Activated T-helper 2 cell treated with anti-CD3 and anti-CD28 coated beads, Interferon-gamma antibody, Interleukin-2, Interleukin-4, amounts not matched to agents 10 μg/mL and 5 μg/mL and 100 μg/mL, durations not matched to agents 14 hours and 24 hours and 36 hours (primary cell): ENCODE measurements around the gene ANKRD66. TPM values are rescaled to one million over a fixed set of nuclear protein-coding genes. Genes with fewer than 3 reads are reported as not detected.
"Not testable (repeated sequence)": the region's sequence is repeated elsewhere in the genome, so short reads cannot be mapped to it uniquely, and the experiment has no call there.

ENCODE experiments used
- DNase-seq: peaks from one replicate; pipeline ENCODE4 v3.0.0; 2021; ENCODE audit warnings: low spot score
- H3K27ac Mint-ChIP-seq: one replicate; pipeline ENCODE4 v1.8.0; 2021; ENCODE audit warnings: mixed read lengths
- H3K27me3 Mint-ChIP-seq: one replicate; pipeline ENCODE4 v1.8.0; 2021; ENCODE audit warnings: low read depth, mixed read lengths
- H3K36me3 Mint-ChIP-seq: one replicate; pipeline ENCODE4 v1.8.0; 2021; ENCODE audit warnings: low read depth, mixed read lengths
- H3K4me1 Mint-ChIP-seq: one replicate; pipeline ENCODE4 v1.8.0; 2021; ENCODE audit warnings: low read depth, mixed read lengths
- H3K4me3 Mint-ChIP-seq: one replicate; pipeline ENCODE4 v1.8.0; 2021; ENCODE audit warnings: low read depth, mild to moderate bottlenecking, moderate library complexity, mixed read lengths
- H3K9me3 Mint-ChIP-seq: one replicate; pipeline ENCODE4 v1.8.0; 2021; ENCODE audit warnings: mixed read lengths
- intact Hi-C: fragments of 100-400 bp; cut with micrococcal nuclease; formaldehyde crosslinking; loops from one replicate; pipeline ENCODE4 v1.15.1; 2023
- total RNA-seq: library from RNA; stranded (reverse); gene quantifications from 2 replicates; pipeline ENCODE4 v1.2.3, GENCODE V29; 2022

The ANKRD66 gene
- total RNA-seq, 1 donor from 2014 or later: not detected

DNA sequence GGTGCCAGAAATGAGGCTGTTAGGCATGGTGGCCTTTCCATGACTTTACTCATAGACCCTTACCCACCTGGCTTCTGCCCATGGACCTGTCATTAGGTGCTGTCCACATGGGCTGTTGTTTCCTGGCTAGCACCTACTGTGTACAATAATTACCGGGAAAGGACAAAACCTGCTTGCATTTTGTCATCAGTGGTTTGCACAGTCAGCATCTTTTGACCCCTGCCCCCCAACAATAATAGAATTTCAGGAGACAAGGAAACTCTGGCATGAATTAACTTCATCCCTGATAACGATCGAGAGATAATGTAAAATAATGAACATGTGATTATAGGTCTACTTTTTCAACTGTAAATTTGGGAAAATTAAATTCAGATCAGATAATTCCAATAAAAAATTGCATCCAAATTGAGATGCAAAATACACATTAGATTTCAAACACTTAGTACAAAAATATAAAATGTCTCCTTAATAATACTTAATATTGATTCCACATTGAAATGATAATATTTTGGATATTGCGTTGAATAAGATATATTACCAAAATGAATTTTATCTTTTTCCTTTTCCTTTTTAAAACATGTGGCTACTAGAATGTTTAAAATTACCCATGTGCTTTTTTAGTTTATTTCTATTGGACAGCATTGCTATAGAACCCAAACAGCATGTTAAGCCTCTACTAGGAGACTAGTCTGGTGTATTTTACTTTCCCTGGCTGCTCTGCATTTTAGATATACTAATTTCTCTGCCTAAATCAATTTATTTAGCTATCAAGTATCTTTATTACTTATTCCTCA lies 12.4 kb downstream of the ANKRD66 start:
- intact Hi-C loops: no loop called here
- Mint-ChIP-seq H3K27ac (no peak overlapping the region), H3K4me1 (no peaks in the 10 kb centered on the region), H3K4me3 (no peak overlapping the region), H3K27me3 (no peaks in the 10 kb centered on the region), H3K9me3 (no peaks in the 10 kb centered on the region), H3K36me3 (no peaks in the 10 kb centered on the region)
- DNase-seq: no peak

DNA sequence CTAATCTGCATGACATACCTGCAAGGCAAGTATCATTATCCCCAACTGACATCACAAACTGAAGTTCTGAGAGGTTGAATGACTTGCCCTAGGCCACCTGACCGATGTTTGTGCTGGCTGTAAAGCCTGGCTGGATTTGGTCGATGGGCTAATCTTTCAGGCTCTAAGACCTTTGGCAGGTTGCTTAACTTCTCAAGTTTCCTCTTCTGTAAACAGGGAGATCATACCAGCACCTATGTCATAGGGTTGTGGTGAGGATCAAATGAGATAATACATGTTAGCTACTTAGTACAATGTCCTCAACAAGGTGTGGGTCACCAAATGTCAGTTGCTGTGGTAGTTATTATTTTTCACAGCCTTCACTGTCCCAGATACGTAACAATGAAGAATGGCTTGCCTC lies 14.2 kb downstream of the ANKRD66 start:
- Mint-ChIP-seq H3K4me1 (no peaks in the 10 kb centered on the region), H3K9me3 (no peaks in the 10 kb centered on the region), H3K27ac (no peak overlapping the region), H3K36me3 (no peaks in the 10 kb centered on the region), H3K4me3 (no peak overlapping the region), H3K27me3 (peaks cover 2% of the 10 kb centered on the region)
- intact Hi-C loops: no loop called here
- DNase-seq: no peak

DNA sequence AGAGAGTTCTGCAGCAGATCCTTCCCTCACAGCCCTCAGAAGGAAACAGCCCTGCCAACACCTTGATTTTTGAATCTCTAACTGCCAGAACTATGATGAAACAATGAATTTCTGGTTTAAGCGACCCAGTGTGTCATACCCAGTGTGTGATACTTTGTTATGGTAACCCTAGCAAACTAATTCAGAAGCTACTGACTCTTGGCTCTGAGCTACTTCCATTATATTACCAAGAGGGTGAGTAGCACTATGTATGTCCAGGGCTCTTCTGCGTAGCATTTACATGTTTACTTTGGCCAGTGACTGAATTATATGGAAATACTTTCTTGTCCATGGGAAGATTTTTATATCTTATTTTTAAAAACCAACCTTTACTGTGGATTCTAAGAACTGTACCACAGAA lies 16.7 kb downstream of the ANKRD66 start:
- intact Hi-C loops: no loop called here
- Mint-ChIP-seq H3K4me3 (no peak overlapping the region), H3K9me3 (no peaks in the 10 kb centered on the region), H3K36me3 (no peaks in the 10 kb centered on the region), H3K4me1 (no peaks in the 10 kb centered on the region), H3K27me3 (peaks cover 6% of the 10 kb centered on the region), H3K27ac (no peak overlapping the region)
- no peak for DNase-seq

DNA sequence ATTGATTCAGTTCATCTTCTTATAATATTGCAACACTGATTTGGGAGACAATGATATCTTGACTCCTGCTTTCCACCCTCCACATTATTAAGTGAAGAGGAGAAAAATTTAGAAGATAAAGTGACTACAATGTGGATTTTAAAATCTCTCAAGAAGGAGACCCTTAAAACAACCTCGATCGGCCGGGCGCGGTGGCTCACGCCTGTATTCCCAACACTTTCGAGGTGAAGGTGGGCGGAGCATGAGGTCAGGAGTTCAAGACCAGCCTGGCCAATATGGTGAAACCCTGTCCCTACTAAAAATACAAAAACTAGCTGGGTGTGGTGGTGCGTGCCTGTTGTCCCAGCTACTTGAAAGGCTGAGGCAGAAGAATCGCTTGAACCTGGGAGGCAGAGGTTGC lies 17.5 kb downstream of the ANKRD66 start:
- H3K4me1 Mint-ChIP-seq, DNase-seq, H3K27me3 Mint-ChIP-seq, H3K27ac Mint-ChIP-seq, H3K4me3 Mint-ChIP-seq, H3K36me3 Mint-ChIP-seq, intact Hi-C loops, H3K9me3 Mint-ChIP-seq: not testable (repeated sequence)

DNA sequence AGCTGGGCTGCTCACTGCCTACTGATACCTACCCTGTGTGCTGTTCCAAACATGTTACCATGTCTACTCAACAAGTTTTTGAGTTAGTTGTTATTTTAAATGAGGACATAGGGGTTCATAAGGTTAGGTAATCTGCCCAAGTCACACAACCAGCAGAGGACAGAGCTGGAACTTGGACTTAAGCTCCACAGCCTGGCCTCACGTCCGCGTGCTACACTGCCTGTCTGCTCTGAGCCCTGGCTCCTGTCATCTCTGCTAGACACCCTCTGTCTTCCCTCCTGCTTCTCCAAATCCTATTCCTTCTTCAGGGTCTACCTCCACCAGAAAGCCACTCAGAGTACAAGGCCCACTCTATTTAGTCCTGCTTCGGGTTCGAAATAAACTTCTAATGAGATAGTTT lies 18.2 kb downstream of the ANKRD66 start:
- Mint-ChIP-seq H3K36me3 (no peaks in the 10 kb centered on the region), H3K9me3 (no peaks in the 10 kb centered on the region), H3K4me1 (no peaks in the 10 kb centered on the region), H3K4me3 (no peak overlapping the region), H3K27ac (no peak overlapping the region), H3K27me3 (peaks cover 6% of the 10 kb centered on the region)
- intact Hi-C loops: no loop called here
- no peak for DNase-seq

DNA sequence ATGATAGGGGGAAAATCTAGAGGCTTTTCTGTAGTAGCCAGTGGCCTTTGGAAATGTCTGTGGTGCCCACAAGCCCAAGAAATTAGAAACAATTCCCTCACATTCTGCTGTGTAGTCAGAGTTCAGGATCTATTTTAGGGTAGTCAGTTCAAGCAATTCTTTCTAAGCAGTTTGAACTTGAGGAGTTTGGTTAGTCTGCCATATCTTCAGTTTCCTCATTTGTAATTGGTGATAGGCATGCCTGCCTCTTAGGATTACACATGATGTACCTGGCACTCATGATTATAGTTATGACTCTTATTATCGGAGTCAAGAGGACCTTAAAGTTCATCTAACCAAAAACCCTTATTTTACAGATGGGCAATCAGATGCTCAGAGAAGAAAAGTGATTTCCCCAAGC lies 25.3 kb downstream of the ANKRD66 start:
- intact Hi-C loops: no loop called here
- no peak for DNase-seq
- no peaks in the 10 kb centered on the region for H3K9me3 Mint-ChIP-seq
- no peaks in the 10 kb centered on the region for H3K36me3 Mint-ChIP-seq
- no peak overlapping the region for H3K4me3 Mint-ChIP-seq
- no peak overlapping the region for H3K27ac Mint-ChIP-seq
- H3K27me3 Mint-ChIP-seq: peaks cover 4% of the 10 kb centered on the region
- no peaks in the 10 kb centered on the region for H3K4me1 Mint-ChIP-seq

DNA sequence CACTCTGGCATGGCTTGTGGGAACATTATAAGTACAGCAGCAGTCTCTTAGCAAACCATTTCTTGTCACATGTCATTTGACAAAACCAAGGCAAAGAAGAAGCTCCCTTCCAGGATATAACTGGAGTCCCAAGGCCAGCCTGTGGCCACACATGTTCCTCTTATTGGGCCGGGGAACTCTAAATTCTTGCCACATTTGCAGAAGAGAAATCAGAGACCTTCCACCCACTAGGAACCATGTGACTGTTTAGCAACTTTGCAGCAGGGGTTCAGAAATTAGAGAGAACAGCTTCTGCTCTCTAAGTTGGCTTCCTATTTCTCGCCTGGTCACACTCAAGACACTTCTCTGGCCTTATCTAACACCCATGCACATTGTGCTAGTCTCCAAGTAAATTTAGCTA lies 26.0 kb downstream of the ANKRD66 start:
- Mint-ChIP-seq H3K27me3 (peaks cover 1% of the 10 kb centered on the region), H3K36me3 (no peaks in the 10 kb centered on the region), H3K4me1 (no peaks in the 10 kb centered on the region), H3K4me3 (no peak overlapping the region), H3K9me3 (no peaks in the 10 kb centered on the region), H3K27ac (no peak overlapping the region)
- intact Hi-C loops: no loop called here
- no peak for DNase-seq

DNA sequence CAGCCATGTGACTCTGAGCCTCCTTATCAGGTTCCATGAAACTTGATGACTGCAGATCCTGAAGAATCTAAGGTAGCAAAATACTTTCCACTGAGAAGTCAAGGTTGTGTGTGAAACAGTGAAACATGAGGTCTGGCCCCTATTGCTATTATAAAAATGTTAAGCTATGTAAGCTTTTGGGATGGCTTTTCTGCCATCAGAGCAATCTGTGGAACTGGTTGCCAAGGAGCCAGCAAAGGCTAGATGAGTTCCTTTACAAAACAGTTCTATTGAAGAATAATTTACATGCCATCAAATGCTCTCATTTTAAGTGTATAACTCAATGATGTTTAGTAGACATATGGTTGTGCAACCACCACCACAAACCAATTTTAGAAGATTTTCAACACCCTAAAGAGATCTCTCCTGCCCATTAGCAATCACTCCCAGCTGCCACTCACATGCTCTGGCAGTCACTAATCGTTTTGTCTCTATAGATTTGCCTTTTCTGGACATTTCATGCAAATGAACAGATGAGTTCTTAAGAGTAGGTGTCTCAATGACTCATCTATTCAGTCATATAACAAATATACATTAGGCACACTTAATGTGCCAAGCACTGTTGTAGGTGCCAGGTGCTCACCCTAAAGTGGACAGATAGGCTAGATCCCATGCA lies 26.6 kb downstream of the ANKRD66 start:
- Mint-ChIP-seq H3K4me3 (no peak overlapping the region), H3K27ac (no peak overlapping the region), H3K27me3 (no peaks in the 10 kb centered on the region), H3K9me3 (no peaks in the 10 kb centered on the region), H3K36me3 (no peaks in the 10 kb centered on the region), H3K4me1 (no peaks in the 10 kb centered on the region)
- DNase-seq: no peak
- intact Hi-C loops: no loop called here

DNA sequence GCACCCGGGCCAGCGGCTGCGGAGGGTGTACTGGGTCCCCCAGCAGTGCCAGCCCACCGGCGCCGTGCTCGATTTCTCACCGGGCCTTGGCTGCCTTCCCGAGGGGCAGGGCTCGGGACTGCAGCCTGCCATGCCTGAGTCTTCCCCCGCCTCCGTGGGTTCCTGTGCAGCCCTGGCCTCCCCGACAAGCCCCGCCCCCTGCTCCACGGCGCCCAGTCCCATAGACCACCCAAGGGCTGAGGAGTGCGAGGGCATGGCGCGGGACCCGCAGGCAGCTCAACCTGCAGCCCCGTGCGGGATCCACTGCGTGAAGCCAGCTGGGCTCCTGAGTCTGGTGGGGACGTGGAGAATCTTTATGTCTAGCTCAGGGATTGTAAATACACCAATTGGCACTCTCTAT lies 28.0 kb downstream of the ANKRD66 start:
- H3K27ac Mint-ChIP-seq, DNase-seq, H3K36me3 Mint-ChIP-seq, intact Hi-C loops, H3K4me3 Mint-ChIP-seq, H3K27me3 Mint-ChIP-seq, H3K9me3 Mint-ChIP-seq, H3K4me1 Mint-ChIP-seq: not testable (repeated sequence)

DNA sequence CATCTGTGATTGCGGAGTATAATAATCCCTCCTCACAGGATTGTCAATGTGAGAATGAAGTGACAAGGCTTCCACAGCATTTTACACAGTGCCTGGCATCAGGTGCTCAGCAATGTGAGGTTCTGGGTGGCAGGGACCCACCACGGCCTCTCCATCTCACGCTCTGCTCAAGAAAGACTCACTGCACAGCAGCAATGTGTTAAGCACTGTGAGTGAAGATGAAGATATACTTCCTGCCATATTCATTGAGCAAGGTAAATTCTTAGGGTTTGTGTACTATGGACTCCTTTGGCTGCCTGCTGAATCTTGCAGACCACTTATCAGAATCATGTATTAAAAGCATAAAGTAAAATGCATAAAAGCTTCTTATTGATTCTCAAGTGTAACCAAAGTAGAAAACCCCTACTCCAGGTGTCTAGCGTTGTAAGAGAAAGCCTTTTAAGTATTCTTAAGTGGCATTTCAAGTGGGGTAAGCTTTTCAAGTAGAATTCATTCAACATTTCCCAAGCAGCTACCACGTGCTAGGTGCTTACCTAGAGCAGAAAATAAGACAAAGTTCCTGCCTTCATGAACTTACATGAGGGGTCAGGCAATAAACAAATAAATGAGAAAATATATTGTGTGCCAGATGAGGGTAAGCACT lies 29.5 kb downstream of the ANKRD66 start:
- H3K4me3 Mint-ChIP-seq: no peak overlapping the region
- DNase-seq: no peak
- no peaks in the 10 kb centered on the region for H3K27me3 Mint-ChIP-seq
- H3K36me3 Mint-ChIP-seq: no peaks in the 10 kb centered on the region
- intact Hi-C loops: no loop called here
- H3K9me3 Mint-ChIP-seq: no peaks in the 10 kb centered on the region
- no peak overlapping the region for H3K27ac Mint-ChIP-seq
- no peaks in the 10 kb centered on the region for H3K4me1 Mint-ChIP-seq

DNA sequence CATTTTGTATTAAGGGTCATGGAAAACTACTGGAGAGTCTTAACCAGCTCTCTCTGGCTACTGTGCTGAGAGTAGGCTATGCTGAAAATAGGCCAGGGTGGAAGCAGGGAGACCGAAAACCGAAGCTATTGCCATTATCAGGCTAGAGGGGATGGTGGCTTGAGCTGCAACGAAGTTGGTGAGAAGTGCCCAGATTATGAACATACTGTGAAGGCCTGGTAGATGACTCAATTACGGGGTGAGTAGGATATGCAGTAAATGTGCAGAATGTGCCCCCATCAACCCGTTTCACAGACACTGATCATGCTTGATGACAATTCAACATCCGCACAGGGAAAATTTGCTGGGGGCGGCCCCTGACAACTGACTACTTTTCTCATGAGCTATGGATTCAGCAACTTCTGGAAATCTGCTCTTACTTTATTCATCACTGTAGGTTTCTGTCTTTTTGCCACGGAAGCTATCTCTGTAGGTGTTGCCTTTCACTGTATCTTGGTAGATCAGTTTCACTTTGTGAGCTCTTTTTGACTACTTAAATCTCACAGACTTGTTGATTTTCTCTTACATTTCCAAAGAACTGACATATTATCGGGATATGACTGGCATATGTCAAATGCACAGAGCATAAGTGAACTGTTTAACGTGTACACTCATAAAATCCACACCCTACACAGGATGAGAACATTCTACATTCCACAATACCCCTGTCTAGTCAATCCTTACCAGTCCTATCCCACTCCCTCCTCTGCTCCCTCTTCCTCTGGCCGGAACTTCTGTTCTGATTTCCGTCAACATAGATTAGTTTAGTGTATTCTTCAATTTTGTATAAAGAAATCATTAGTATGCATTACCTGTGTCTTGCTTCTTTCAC lies 31.0 kb downstream of the ANKRD66 start:
- Mint-ChIP-seq H3K36me3 (no peaks in the 10 kb centered on the region), H3K4me3 (no peak overlapping the region), H3K4me1 (no peaks in the 10 kb centered on the region), H3K27me3 (no peaks in the 10 kb centered on the region), H3K27ac (no peak overlapping the region), H3K9me3 (no peaks in the 10 kb centered on the region)
- intact Hi-C loops: no loop called here
- no peak for DNase-seq

DNA sequence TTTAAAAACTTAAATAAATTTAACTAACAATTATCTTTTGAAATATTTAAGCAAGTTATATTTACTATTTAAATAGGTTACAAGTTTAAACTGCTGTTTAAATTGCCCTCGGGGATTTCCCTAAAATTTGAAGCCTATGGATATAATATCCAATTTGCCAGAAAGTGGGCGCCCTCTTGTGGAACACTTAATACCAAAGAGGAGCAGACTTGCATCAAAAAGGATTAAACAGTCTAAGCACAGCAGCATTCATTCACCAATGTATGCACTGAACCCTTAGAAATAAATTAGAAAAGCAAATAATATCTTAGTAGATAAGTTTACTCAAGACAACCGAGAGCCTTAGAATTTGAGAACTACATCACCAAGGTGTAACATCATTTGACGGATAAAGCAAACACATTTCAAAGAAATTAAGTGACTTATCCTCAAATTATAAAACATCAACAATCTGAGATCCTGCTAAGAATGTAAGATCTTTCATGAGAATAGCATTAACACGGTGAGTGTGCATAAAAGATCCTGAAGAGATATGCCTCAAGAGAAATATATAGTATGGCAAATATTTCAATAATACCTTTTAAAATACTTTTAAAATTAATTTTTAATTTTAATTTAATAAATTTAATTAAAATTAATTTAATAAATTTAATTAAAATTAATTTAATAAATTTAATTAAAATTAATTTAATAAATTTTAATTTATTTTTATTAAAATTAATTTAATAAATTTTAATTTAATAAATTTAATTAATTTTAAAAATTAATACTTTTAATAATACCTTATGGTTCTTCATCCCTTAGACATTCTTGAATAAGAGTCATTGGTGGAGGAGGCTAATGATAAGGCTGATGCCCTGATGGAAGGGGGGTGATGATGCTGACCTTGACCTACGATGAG lies 35.0 kb downstream of the ANKRD66 start:
- no peak for DNase-seq
- Mint-ChIP-seq H3K9me3 (no peaks in the 10 kb centered on the region), H3K27me3 (no peaks in the 10 kb centered on the region), H3K36me3 (no peaks in the 10 kb centered on the region), H3K4me1 (no peaks in the 10 kb centered on the region), H3K4me3 (no peak overlapping the region), H3K27ac (no peak overlapping the region)
- intact Hi-C loops: no loop called here
